Measurements from ENCODE around the gene TPRX1. TPM values are rescaled to one million over a fixed set of nuclear protein-coding genes. Genes with fewer than 3 reads are reported as not detected.
A peak's percentile ranks its signal among the peaks of the same experiment; 100 is the strongest.
"Not testable (repeated sequence)": the region's sequence is repeated elsewhere in the genome, so short reads cannot be mapped to it uniquely, and the experiment has no call there.

TPRX1 gene
- total and polyA plus RNA-seq, 4 experiments from 2014 or later: not detected

- peaks cover 0 to 3% (median 0%) of the 10 kb centered on the region in 8 donors for H3K9me3 Mint-ChIP-seq
- Histone ChIP-seq H3K9me3 (ENCODE audit: control insufficient read depth in 1 of 2, low read length in 2 of 2) (peaks cover 0 to 4% of the 10 kb centered on the region in 2 donors), H3K4me1 (ENCODE audit: insufficient read depth, low read length) (no peaks in the 10 kb centered on the region), H3K27ac (ENCODE audit: low read depth, low read length) (no peak overlapping the region), H3K36me3 (ENCODE audit: insufficient read depth, low read length) (no peaks in the 10 kb centered on the region), H3K27me3 (ENCODE audit: insufficient read depth, low read length) (no peaks in the 10 kb centered on the region), H3K4me3 (ENCODE audit: low read length in 2 of 2) (no peak overlapping the region)
- H3K4me3 Mint-ChIP-seq: no peak overlapping the region
- H3K27ac Mint-ChIP-seq: no peak overlapping the region
- no peaks in the 10 kb centered on the region for H3K36me3 Mint-ChIP-seq
- intact Hi-C loops (cut with micrococcal nuclease): no loop called here
- ChIA-PET POLR2A (ENCODE audit: partially characterized antibody) (no interaction called here), CTCF (ENCODE audit: partially characterized antibody) (interaction anchor here (7.4 kb wide), 1 partner anchor 26 kb away, joined by 54 read pairs; no protein-coding TSS in a partner anchor)
- peaks cover 0 to 9% (median 4%) of the 10 kb centered on the region in 4 donors for H3K4me1 Mint-ChIP-seq
- peaks cover 0 to 2% of the 10 kb centered on the region in 2 donors for H3K27me3 Mint-ChIP-seq
- no peak for DNase-seq
Measured at GRCh38 chr19:47792616-47793015, 11.7 kb downstream of the TPRX1 start.

DNA sequence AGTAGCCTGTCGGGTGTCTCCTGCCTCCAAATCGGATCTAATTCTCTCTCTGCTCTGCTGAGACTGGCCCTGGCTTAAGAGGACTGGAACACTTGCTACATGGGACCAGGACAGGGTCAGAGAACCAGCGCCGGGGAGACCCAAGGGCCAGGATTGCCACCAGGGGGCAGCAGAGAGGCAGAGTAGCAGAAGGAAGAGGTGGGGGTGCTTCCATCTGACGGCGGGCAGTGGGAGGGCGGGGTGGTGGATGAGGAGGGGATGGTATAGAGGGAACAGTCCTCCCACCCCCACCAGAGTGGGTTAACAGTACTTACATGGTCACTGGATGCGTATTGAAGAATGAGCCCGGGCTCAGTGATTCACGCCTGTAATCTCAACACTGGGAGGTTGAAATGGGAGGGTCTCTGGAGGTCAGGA, 13.9 kb downstream of the TPRX1 start:
- no peak overlapping the region for H3K4me3 Mint-ChIP-seq
- peaks cover 4% of the 10 kb centered on the region for H3K36me3 ChIP-seq (ENCODE audit: insufficient read depth, low read length)
- H3K27me3 ChIP-seq (ENCODE audit: insufficient read depth, low read length): no peaks in the 10 kb centered on the region
- no peaks in the 10 kb centered on the region for H3K4me1 ChIP-seq (ENCODE audit: insufficient read depth, low read length)
- POLR2A ChIA-PET (ENCODE audit: partially characterized antibody): no interaction called here
- H3K27me3 Mint-ChIP-seq: no peaks in the 10 kb centered on the region
- peaks cover under 1 to 9% (median 4%) of the 10 kb centered on the region in 4 donors for H3K4me1 Mint-ChIP-seq
- peaks cover 0 to 3% (median 0%) of the 10 kb centered on the region in 8 donors for H3K9me3 Mint-ChIP-seq
- H3K36me3 Mint-ChIP-seq: peaks cover 0 to 5% of the 10 kb centered on the region in 2 donors
- CTCF ChIA-PET (ENCODE audit: partially characterized antibody): interaction anchor here (0.7 to 7.4 kb wide), 10 partner anchors 9 to 358 kb away, joined by 3 to 54 read pairs (median 4); partner anchors contain the start of gene EHD2
- H3K9me3 ChIP-seq (ENCODE audit: control insufficient read depth in 1 of 2, low read length in 2 of 2): peaks cover 0 to 4% of the 10 kb centered on the region in 2 donors
- H3K27ac ChIP-seq (ENCODE audit: low read depth, low read length): no peak overlapping the region
- no peak overlapping the region for H3K27ac Mint-ChIP-seq
- no peak overlapping the region for H3K4me3 ChIP-seq (ENCODE audit: low read length in 2 of 2)
- DNase-seq: peak; percentile 66 to 75 (median 71)
- intact Hi-C loops (cut with micrococcal nuclease): no loop called here

- H3K27ac ChIP-seq (ENCODE audit: low read depth, low read length); H3K36me3 Mint-ChIP-seq; H3K27ac Mint-ChIP-seq; H3K36me3 ChIP-seq (ENCODE audit: insufficient read depth, low read length); H3K27me3 ChIP-seq (ENCODE audit: insufficient read depth, low read length); H3K4me3 Mint-ChIP-seq; H3K4me1 ChIP-seq (ENCODE audit: insufficient read depth, low read length); POLR2A ChIA-PET (ENCODE audit: partially characterized antibody); DNase-seq; intact Hi-C loops (cut with micrococcal nuclease); H3K27me3 Mint-ChIP-seq; H3K4me3 ChIP-seq (ENCODE audit: low read length in 2 of 2); H3K4me1 Mint-ChIP-seq; H3K9me3 Mint-ChIP-seq; H3K9me3 ChIP-seq (ENCODE audit: control insufficient read depth in 1 of 2, low read length in 2 of 2): not testable (repeated sequence)
- CTCF ChIA-PET (ENCODE audit: partially characterized antibody): interaction anchor here (0.7 to 7.4 kb wide), 9 partner anchors 8 to 77 kb away, joined by 3 to 54 read pairs (median 4); partner anchors contain the start of gene EHD2
Measured at GRCh38 chr19:47789811-47790210, 14.5 kb downstream of the TPRX1 start.

DNA sequence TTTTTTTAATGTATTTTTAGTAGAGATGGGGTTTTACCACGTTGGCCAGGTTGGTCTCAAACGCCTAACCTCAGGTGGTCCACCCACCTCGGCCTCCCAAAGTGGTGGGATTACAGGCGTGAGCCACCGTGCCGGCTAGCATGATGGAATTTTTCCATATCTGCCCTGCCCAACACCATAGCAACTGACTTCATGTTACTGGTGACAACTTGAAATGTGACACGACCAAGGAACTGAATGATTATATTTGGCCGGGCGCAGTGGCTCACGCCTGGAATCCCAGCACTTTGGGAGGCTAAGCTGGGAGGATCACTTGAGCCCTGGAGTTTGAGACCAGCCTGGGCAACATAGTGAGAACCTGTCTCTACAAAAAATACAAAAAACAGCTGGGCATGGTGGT, 17.0 kb downstream of the TPRX1 start:
- H3K27ac Mint-ChIP-seq; H3K27ac ChIP-seq (ENCODE audit: low read depth, low read length); H3K9me3 Mint-ChIP-seq; H3K4me3 ChIP-seq (ENCODE audit: low read length in 2 of 2); H3K27me3 ChIP-seq (ENCODE audit: insufficient read depth, low read length); H3K27me3 Mint-ChIP-seq; H3K4me3 Mint-ChIP-seq; H3K4me1 ChIP-seq (ENCODE audit: insufficient read depth, low read length); intact Hi-C loops (cut with micrococcal nuclease); DNase-seq; POLR2A ChIA-PET (ENCODE audit: partially characterized antibody); H3K9me3 ChIP-seq (ENCODE audit: control insufficient read depth in 1 of 2, low read length in 2 of 2); H3K4me1 Mint-ChIP-seq: not testable (repeated sequence)
- H3K36me3 Mint-ChIP-seq: peaks cover 16 to 27% of the 10 kb centered on the region in 2 donors
- CTCF ChIA-PET (ENCODE audit: partially characterized antibody): interaction anchor here (0.7 to 7.4 kb wide), 6 partner anchors 21 to 355 kb away, joined by 3 to 54 read pairs (median 4); partner anchors contain the start of gene EHD2
- peaks cover 11% of the 10 kb centered on the region for H3K36me3 ChIP-seq (ENCODE audit: insufficient read depth, low read length)

DNA sequence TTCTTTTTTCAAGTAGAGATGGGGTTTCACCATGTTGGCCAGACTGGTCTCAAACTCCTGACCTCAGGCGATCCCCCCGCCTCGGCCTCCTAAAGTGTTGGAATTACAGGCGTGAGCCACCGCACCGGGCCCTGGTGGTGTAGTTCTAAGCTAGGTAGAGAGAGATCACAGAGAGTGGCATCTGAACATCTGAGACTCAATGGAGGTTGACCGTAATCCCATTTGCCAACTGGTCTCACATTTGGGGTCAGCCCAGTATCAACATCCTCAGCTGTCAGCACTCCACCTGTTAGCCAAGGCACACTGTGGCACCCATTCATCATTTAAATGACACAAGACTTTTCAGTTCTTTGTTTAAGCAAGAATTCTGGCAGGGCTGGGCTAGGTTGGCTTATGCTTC, 17.8 kb downstream of the TPRX1 start:
- ChIA-PET CTCF (ENCODE audit: partially characterized antibody) (interaction anchor here (2.0 to 7.4 kb wide), 2 partner anchors 20 to 71 kb away, joined by 5 to 54 read pairs; no protein-coding TSS in a partner anchor), POLR2A (ENCODE audit: partially characterized antibody) (no interaction called here)
- Mint-ChIP-seq H3K27ac (no peak overlapping the region), H3K4me3 (no peak overlapping the region), H3K27me3 (no peaks in the 10 kb centered on the region), H3K4me1 (peaks cover 4 to 12% (median 8%) of the 10 kb centered on the region in 4 donors), H3K36me3 (peaks cover 24 to 34% of the 10 kb centered on the region in 2 donors), H3K9me3 (no peaks in the 10 kb centered on the region)
- Histone ChIP-seq H3K27me3 (ENCODE audit: insufficient read depth, low read length) (no peaks in the 10 kb centered on the region), H3K9me3 (ENCODE audit: control insufficient read depth in 1 of 2, low read length in 2 of 2) (no peaks in the 10 kb centered on the region), H3K27ac (ENCODE audit: low read depth, low read length) (no peak overlapping the region), H3K36me3 (ENCODE audit: insufficient read depth, low read length) (peaks cover 11% of the 10 kb centered on the region), H3K4me3 (ENCODE audit: low read length in 2 of 2) (no peak overlapping the region), H3K4me1 (ENCODE audit: insufficient read depth, low read length) (no peaks in the 10 kb centered on the region)
- intact Hi-C loops (cut with micrococcal nuclease): no loop called here
- DNase-seq: no peak

- Histone ChIP-seq H3K27ac (ENCODE audit: low read depth, low read length) (no peak overlapping the region), H3K4me1 (ENCODE audit: insufficient read depth, low read length) (peaks cover 17% of the 10 kb centered on the region), H3K27me3 (ENCODE audit: insufficient read depth, low read length) (no peaks in the 10 kb centered on the region), H3K36me3 (ENCODE audit: insufficient read depth, low read length) (peaks cover 11% of the 10 kb centered on the region), H3K4me3 (ENCODE audit: low read length in 2 of 2) (no peak overlapping the region), H3K9me3 (ENCODE audit: control insufficient read depth in 1 of 2, low read length in 2 of 2) (no peaks in the 10 kb centered on the region)
- intact Hi-C loops (cut with micrococcal nuclease): no loop called here
- no peak for DNase-seq
- Mint-ChIP-seq H3K27me3 (no peaks in the 10 kb centered on the region), H3K36me3 (peaks cover 28 to 43% of the 10 kb centered on the region in 2 donors), H3K9me3 (no peaks in the 10 kb centered on the region), H3K4me3 (peak overlapping the region in 3 of 8 donors; percentile 1 to 45 (median 35)), H3K27ac (peak overlapping the region in 5 of 7 donors; percentile 12 to 79 (median 64)), H3K4me1 (peaks cover 16 to 38% (median 28%) of the 10 kb centered on the region in 4 donors)
- ChIA-PET CTCF (ENCODE audit: partially characterized antibody) (interaction anchor here (1.3 to 1.6 kb wide), 2 partner anchors 8 to 17 kb away, joined by 4 read pairs; no protein-coding TSS in a partner anchor), POLR2A (ENCODE audit: partially characterized antibody) (no interaction called here)
Measured at GRCh38 chr19:47781590-47782262, 22.6 kb downstream of the TPRX1 start.

- Mint-ChIP-seq H3K9me3 (no peaks in the 10 kb centered on the region), H3K36me3 (peaks cover 28 to 37% of the 10 kb centered on the region in 2 donors), H3K4me3 (peak overlapping the region; percentile 91 to 98 (median 96)), H3K27ac (peak overlapping the region; percentile 42 to 92 (median 77)), H3K4me1 (peaks cover 16 to 42% (median 27%) of the 10 kb centered on the region in 4 donors), H3K27me3 (no peaks in the 10 kb centered on the region)
- Histone ChIP-seq H3K9me3 (ENCODE audit: control insufficient read depth in 1 of 2, low read length in 2 of 2) (no peaks in the 10 kb centered on the region), H3K4me1 (ENCODE audit: insufficient read depth, low read length) (peaks cover 17% of the 10 kb centered on the region), H3K27ac (ENCODE audit: low read depth, low read length) (peak overlapping the region; percentile 86), H3K27me3 (ENCODE audit: insufficient read depth, low read length) (no peaks in the 10 kb centered on the region), H3K4me3 (ENCODE audit: low read length in 2 of 2) (no peak overlapping the region), H3K36me3 (ENCODE audit: insufficient read depth, low read length) (peaks cover 5% of the 10 kb centered on the region)
- CTCF ChIA-PET (ENCODE audit: partially characterized antibody): interaction anchor here (0.8 to 1.3 kb wide), 2 partner anchors 8 to 15 kb away, joined by 3 to 4 read pairs; no protein-coding TSS in a partner anchor
- POLR2A ChIA-PET (ENCODE audit: partially characterized antibody): interaction anchor here (1.3 kb wide), 1 partner anchor 35 kb away, joined by 3 read pairs; the partner anchor contains the start of gene NOP53
- intact Hi-C loops (cut with micrococcal nuclease): no loop called here
- DNase-seq: no peak
Measured at GRCh38 chr19:47780215-47780551, 24.2 kb downstream of the TPRX1 start.
